GM23338 (cell line): ENCODE results near the gene ERBB3. TPM values are rescaled to one million over a fixed set of nuclear protein-coding genes. Genes with fewer than 3 reads are reported as not detected.

Experiments used
- ATAC-seq: fragments of 200-7000 bp; cut with Tn5 transposase; 3 replicates; pipeline ENCODE4 v1.9.1; 2020
- DNase-seq: peaks from one replicate; pipeline ENCODE4 v3.0.0-alpha.2; 2015; ENCODE audit warnings: low spot score
- H2AFZ ChIP-seq: fragments of 200-600 bp; sonication (generic); 2 replicates; pipeline ENCODE4 v1.8.0; 2016; ENCODE audit warnings: antibody characterized with exemption, mild to moderate bottlenecking, moderate library complexity
- H3F3A ChIP-seq: fragments of 200-600 bp; sonication (generic); replicated peaks from 2 replicates; pipeline ENCODE4 v1.8.0; 2017; ENCODE audit warnings: antibody characterized with exemption, mixed run types, low read depth
- H3K27ac ChIP-seq: fragments of 200-600 bp; sonication (generic); 2 replicates; pipeline ENCODE4 v1.6.1; 2016; ENCODE audit warnings: low read depth
- H3K27me3 ChIP-seq: fragments of 200-600 bp; sonication (generic); 2 replicates; pipeline ENCODE4 v1.8.0; 2016; ENCODE audit warnings: mild to moderate bottlenecking, mixed run types, moderate library complexity; ENCODE audit not compliant: insufficient read depth
- H3K36me3 ChIP-seq: fragments of 200-600 bp; sonication (generic); 2 replicates; pipeline ENCODE4 v1.8.0; 2016; ENCODE audit warnings: mild to moderate bottlenecking; ENCODE audit not compliant: insufficient read depth
- H3K4me1 ChIP-seq: fragments of 200-600 bp; sonication (generic); 2 replicates; pipeline ENCODE4 v1.8.0; 2016; ENCODE audit warnings: mild to moderate bottlenecking, moderate library complexity; ENCODE audit not compliant: insufficient read depth
- H3K4me2 ChIP-seq: fragments of 200-600 bp; sonication (generic); 2 replicates; pipeline ENCODE4 v1.7.1; 2017; ENCODE audit warnings: mixed run types
- H3K4me3 ChIP-seq: fragments of 200-600 bp; sonication (generic); 2 replicates; pipeline ENCODE4 v1.6.1; 2016; ENCODE audit warnings: mixed run types
- H3K79me2 ChIP-seq: fragments of 200-600 bp; sonication (generic); replicated peaks from 2 replicates; pipeline ENCODE4 v1.8.0; 2017; ENCODE audit warnings: mild to moderate bottlenecking; ENCODE audit not compliant: insufficient read depth
- H3K9me2 ChIP-seq: fragments of 200-600 bp; sonication (generic); 2 replicates; pipeline ENCODE4 v1.8.0; 2017; ENCODE audit not compliant: insufficient read depth
- H4K20me1 ChIP-seq: fragments of 200-600 bp; sonication (generic); replicated peaks from 2 replicates; pipeline ENCODE4 v1.8.0; 2017; ENCODE audit warnings: mild to moderate bottlenecking; ENCODE audit not compliant: insufficient read depth
- H3K27ac Mint-ChIP-seq: 2 replicates; pipeline ENCODE4 v1.8.0; 2020; ENCODE audit warnings: inconsistent platforms, mild to moderate bottlenecking, moderate library complexity, mixed read lengths
- H3K27me3 Mint-ChIP-seq: 3 replicates; pipeline ENCODE4 v1.8.0; 2022; ENCODE audit warnings: low read depth, mild to moderate bottlenecking, moderate library complexity, mixed read lengths, inconsistent platforms; ENCODE audit not compliant: insufficient read depth, poor library complexity
- H3K36me3 Mint-ChIP-seq: 3 replicates; pipeline ENCODE4 v1.8.0; 2021; ENCODE audit warnings: low read depth, mild to moderate bottlenecking, inconsistent platforms, moderate library complexity, mixed read lengths
- H3K4me1 Mint-ChIP-seq: 3 replicates; pipeline ENCODE4 v1.8.0; 2020; ENCODE audit warnings: mild to moderate bottlenecking, inconsistent platforms, mixed read lengths
- H3K4me3 Mint-ChIP-seq: 3 replicates; pipeline ENCODE4 v1.8.0; 2021; ENCODE audit warnings: moderate library complexity, mild to moderate bottlenecking, inconsistent platforms, mixed read lengths
- H3K9me3 Mint-ChIP-seq: 3 replicates; pipeline ENCODE4 v1.8.0; 2020; ENCODE audit warnings: moderate library complexity, mild to moderate bottlenecking, inconsistent platforms, mixed read lengths
- CREB1 ChIP-seq: fragments of 250-450 bp; sonication (Bioruptor Pico); IDR thresholded peaks from 2 replicates; pipeline ENCODE4 v1.5.0; 2020; ENCODE audit warnings: low read depth, mild to moderate bottlenecking, moderate library complexity
- CTCF ChIP-seq, 2 experiments: fragments of 200-600 bp in 1 of 2; sonication (generic) in 1 of 2; conservative IDR thresholded peaks; 2 replicates each; pipeline versions ENCODE4 v1.5.1 to v1.6.1; 2016 to 2017; ENCODE audit warnings: antibody characterized with exemption in 2 of 2, low read depth in 2 of 2, mild to moderate bottlenecking in 2 of 2, moderate library complexity in 1 of 2
- EZH2 ChIP-seq: fragments of 200-600 bp; sonication (generic); IDR thresholded peaks from one replicate; pipeline ENCODE4 v1.8.0; 2017; ENCODE audit warnings: antibody characterized with exemption, mild to moderate bottlenecking, low read depth; ENCODE audit not compliant: unreplicated experiment
- EZH2phosphoT487 ChIP-seq: fragments of 200-600 bp; sonication (generic); IDR thresholded peaks from one replicate; pipeline ENCODE4 v1.8.1; 2018; ENCODE audit warnings: antibody characterized with exemption; ENCODE audit not compliant: unreplicated experiment
- JUNB ChIP-seq: IDR thresholded peaks from one replicate; pipeline ENCODE4 v1.6.1; 2016; ENCODE audit warnings: antibody characterized with exemption; ENCODE audit not compliant: unreplicated experiment
- NANOG ChIP-seq: IDR thresholded peaks from 2 replicates; pipeline ENCODE4 v1.6.1; 2016; ENCODE audit warnings: antibody characterized with exemption, borderline replicate concordance
- POLR2AphosphoS5 ChIP-seq: IDR thresholded peaks from 2 replicates; pipeline ENCODE4 v1.6.1; 2016; ENCODE audit warnings: antibody characterized with exemption, low read depth
- STAT1 ChIP-seq: IDR thresholded peaks from one replicate; pipeline ENCODE4 v1.6.1; 2016; ENCODE audit warnings: antibody characterized with exemption; ENCODE audit not compliant: unreplicated experiment
- ZNF114 ChIP-seq: fragments of 250-450 bp; sonication (Bioruptor Pico); IDR thresholded peaks from 2 replicates; pipeline ENCODE4 v1.5.0; 2020; ENCODE audit warnings: mild to moderate bottlenecking, moderate library complexity
- ZNF331 ChIP-seq: fragments of 250-450 bp; sonication (Bioruptor Pico); IDR thresholded peaks from 2 replicates; pipeline ENCODE4 v1.5.0; 2020; ENCODE audit warnings: low read depth, mild to moderate bottlenecking, moderate library complexity
- ZNF462 ChIP-seq: fragments of 250-450 bp; sonication (Bioruptor Pico); IDR thresholded peaks from 2 replicates; pipeline ENCODE4 v1.5.0; 2020; ENCODE audit warnings: mild to moderate bottlenecking, moderate library complexity
- polyA plus RNA-seq: library from polyadenylated mRNA; unstranded; fragments of >200 nt; fragmentation: Nextera tagmentation; extraction: Ambion mirVana; gene quantifications from 2 replicates; pipeline ENCODE4 v1.2.1, GENCODE V29; 2016
- total RNA-seq: library from RNA; depleted of rRNA; stranded (reverse); fragments of >200 nt; shearing (Covaris generic); gene quantifications from 2 replicates; pipeline ENCODE4 v1.2.3, GENCODE V29; 2014
- TF ChIP-seq, protein P1 (sequence below): IDR thresholded peaks from one replicate; pipeline ENCODE4 v1.6.1; 2018; ENCODE audit warnings: antibody characterized with exemption; ENCODE audit not compliant: unreplicated experiment
- TF ChIP-seq, protein P2 (sequence below): IDR thresholded peaks from 2 replicates; pipeline ENCODE4 v1.6.1; 2016; ENCODE audit warnings: antibody characterized with exemption

Gene ERBB3
- total and polyA plus RNA-seq, 2 experiments from 2014 or later = 21.0 to 54.4 TPM

DNA sequence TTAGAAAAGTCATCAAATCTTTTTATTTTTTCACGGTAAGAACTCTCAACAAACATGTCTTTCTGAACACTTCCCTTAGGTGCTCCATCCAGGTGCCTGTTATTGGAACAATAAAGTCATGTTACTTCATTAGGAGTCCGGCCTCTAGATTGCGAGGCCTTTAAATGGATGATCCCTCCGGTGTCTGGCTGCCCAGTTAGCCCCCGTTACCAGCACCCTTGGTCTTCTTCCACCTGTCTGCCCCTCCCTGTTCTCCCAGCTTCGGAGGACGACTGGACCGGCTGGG, 23.8 kb downstream of the ERBB3 start:
- H3K36me3 ChIP-seq = peaks cover 42% of the 10 kb centered on the region

More for the DNA sequence above, 23.8 kb downstream of the ERBB3 start:
- peaks cover 13% of the 10 kb centered on the region for H3K27me3 Mint-ChIP-seq
- Histone ChIP-seq H3K27me3 (no peaks in the 10 kb centered on the region), H2AFZ (no peak overlapping the region), H3K9me2 (no peaks in the 10 kb centered on the region), H3K4me3 (peak overlapping the region; percentile 99), H4K20me1 (peaks cover 17% of the 10 kb centered on the region), H3K27ac (peak overlapping the region; percentile 88), H3F3A (peaks cover 48% of the 10 kb centered on the region), H3K4me1 (peaks cover 22% of the 10 kb centered on the region), H3K4me2 (peak overlapping the region; percentile 85), H3K79me2 (peaks cover 36% of the 10 kb centered on the region)
- peaks cover 77% of the 10 kb centered on the region for H3K36me3 Mint-ChIP-seq
- no peak for ATAC-seq
- H3K9me3 Mint-ChIP-seq = no peaks in the 10 kb centered on the region
- TF ChIP-seq ZNF114 (CRISPR knock-in tag) (no peak), ZNF331 (CRISPR knock-in tag) (no peak), POLR2AphosphoS5 (no peak), STAT1 (no peak), EZH2 (no peak), ZNF462 (CRISPR knock-in tag) (no peak), CTCF (conservative IDR thresholded peaks at IDR 0.05; ENCODE audit: low read depth in 2 of 2) (no peak), CREB1 (no peak), JUNB (no peak), EZH2phosphoT487 (no peak), NANOG (no peak)
- TF ChIP-seq, protein P1, sequence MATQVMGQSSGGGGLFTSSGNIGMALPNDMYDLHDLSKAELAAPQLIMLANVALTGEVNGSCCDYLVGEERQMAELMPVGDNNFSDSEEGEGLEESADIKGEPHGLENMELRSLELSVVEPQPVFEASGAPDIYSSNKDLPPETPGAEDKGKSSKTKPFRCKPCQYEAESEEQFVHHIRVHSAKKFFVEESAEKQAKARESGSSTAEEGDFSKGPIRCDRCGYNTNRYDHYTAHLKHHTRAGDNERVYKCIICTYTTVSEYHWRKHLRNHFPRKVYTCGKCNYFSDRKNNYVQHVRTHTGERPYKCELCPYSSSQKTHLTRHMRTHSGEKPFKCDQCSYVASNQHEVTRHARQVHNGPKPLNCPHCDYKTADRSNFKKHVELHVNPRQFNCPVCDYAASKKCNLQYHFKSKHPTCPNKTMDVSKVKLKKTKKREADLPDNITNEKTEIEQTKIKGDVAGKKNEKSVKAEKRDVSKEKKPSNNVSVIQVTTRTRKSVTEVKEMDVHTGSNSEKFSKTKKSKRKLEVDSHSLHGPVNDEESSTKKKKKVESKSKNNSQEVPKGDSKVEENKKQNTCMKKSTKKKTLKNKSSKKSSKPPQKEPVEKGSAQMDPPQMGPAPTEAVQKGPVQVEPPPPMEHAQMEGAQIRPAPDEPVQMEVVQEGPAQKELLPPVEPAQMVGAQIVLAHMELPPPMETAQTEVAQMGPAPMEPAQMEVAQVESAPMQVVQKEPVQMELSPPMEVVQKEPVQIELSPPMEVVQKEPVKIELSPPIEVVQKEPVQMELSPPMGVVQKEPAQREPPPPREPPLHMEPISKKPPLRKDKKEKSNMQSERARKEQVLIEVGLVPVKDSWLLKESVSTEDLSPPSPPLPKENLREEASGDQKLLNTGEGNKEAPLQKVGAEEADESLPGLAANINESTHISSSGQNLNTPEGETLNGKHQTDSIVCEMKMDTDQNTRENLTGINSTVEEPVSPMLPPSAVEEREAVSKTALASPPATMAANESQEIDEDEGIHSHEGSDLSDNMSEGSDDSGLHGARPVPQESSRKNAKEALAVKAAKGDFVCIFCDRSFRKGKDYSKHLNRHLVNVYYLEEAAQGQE = no peak
- TF ChIP-seq, protein P2, sequence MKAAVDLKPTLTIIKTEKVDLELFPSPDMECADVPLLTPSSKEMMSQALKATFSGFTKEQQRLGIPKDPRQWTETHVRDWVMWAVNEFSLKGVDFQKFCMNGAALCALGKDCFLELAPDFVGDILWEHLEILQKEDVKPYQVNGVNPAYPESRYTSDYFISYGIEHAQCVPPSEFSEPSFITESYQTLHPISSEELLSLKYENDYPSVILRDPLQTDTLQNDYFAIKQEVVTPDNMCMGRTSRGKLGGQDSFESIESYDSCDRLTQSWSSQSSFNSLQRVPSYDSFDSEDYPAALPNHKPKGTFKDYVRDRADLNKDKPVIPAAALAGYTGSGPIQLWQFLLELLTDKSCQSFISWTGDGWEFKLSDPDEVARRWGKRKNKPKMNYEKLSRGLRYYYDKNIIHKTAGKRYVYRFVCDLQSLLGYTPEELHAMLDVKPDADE = no peak
- DNase-seq = no peak
- peaks cover 21% of the 10 kb centered on the region for H3K4me1 Mint-ChIP-seq
- H3K27ac Mint-ChIP-seq = peak overlapping the region; percentile 97
- peak overlapping the region; percentile 96 for H3K4me3 Mint-ChIP-seq
